Loucy (cell line): Measurements from ENCODE around the gene GSTT2.

Experiments
- EZH2phosphoT487 ChIP-seq: fragments of 200-600 bp; IDR thresholded peaks from 2 replicates; pipeline ENCODE4 v1.6.1; 2018; ENCODE audit warnings: antibody characterized with exemption, mild to moderate bottlenecking, moderate library complexity, borderline replicate concordance
- TF ChIP-seq, protein P1 (sequence below): fragments of 200-600 bp; sonication (generic); conservative IDR thresholded peaks from 2 replicates; pipeline ENCODE4 v1.5.1; 2014; ENCODE audit warnings: mild to moderate bottlenecking, antibody characterized with exemption, low read length

DNA sequence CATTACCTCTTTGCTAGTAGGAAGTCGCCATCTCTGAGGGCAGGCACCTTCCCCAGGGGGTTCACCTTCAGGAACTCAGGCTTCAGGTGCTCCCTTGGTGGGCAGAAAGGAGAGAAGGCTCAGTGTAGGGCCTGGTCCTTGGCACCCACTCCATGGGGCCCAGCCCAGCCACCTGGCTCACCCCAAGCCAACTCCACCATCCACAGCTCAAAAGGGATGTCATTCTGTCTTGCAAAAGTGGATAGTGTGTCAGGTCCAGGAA, 28.0 kb downstream of the GSTT2 start:
- TF ChIP-seq, protein P1, sequence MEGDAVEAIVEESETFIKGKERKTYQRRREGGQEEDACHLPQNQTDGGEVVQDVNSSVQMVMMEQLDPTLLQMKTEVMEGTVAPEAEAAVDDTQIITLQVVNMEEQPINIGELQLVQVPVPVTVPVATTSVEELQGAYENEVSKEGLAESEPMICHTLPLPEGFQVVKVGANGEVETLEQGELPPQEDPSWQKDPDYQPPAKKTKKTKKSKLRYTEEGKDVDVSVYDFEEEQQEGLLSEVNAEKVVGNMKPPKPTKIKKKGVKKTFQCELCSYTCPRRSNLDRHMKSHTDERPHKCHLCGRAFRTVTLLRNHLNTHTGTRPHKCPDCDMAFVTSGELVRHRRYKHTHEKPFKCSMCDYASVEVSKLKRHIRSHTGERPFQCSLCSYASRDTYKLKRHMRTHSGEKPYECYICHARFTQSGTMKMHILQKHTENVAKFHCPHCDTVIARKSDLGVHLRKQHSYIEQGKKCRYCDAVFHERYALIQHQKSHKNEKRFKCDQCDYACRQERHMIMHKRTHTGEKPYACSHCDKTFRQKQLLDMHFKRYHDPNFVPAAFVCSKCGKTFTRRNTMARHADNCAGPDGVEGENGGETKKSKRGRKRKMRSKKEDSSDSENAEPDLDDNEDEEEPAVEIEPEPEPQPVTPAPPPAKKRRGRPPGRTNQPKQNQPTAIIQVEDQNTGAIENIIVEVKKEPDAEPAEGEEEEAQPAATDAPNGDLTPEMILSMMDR: no peak
- TF ChIP-seq EZH2phosphoT487: no peak
